GM12891 (cell line): ENCODE data around the gene BOLL.
"Not testable (repeated sequence)": the region's sequence is repeated elsewhere in the genome, so short reads cannot be mapped to it uniquely, and the experiment has no call there.

Experiments used
- DNase-seq: peaks from one replicate; pipeline ENCODE4 v3.0.0; 2011; ENCODE audit warnings: low spot score; ENCODE audit not compliant: insufficient read length
- FAIRE-seq: peaks from 2 replicates; lab custom pipeline; 2011; peaks lifted over from hg19 to GRCh38; lab: Jason Lieb, UNC
- PAX5 ChIP-seq: IDR thresholded peaks from 2 replicates; pipeline ENCODE4 v1.6.1; 2011; ENCODE audit warnings: low read length, moderate library complexity, mild to moderate bottlenecking; ENCODE audit not compliant: insufficient read depth, severe bottlenecking
- POLR2A ChIP-seq: IDR thresholded peaks from 2 replicates; pipeline ENCODE4 v1.6.1; 2011; ENCODE audit warnings: low read depth, low read length, control low read depth
- POLR2AphosphoS5 ChIP-seq: IDR thresholded peaks from 2 replicates; pipeline ENCODE4 v1.6.1; 2011; ENCODE audit warnings: low read depth, low read length, control low read depth
- POU2F2 ChIP-seq: IDR thresholded peaks from 2 replicates; pipeline ENCODE4 v1.6.1; 2011; ENCODE audit warnings: low read depth, mild to moderate bottlenecking, control low read depth, low read length, moderate library complexity
- SPI1 ChIP-seq: IDR thresholded peaks from 2 replicates; pipeline ENCODE4 v1.6.1; 2011; ENCODE audit warnings: low read depth, low read length, control low read depth
- TAF1 ChIP-seq: IDR thresholded peaks from 2 replicates; pipeline ENCODE4 v1.6.1; 2011; ENCODE audit warnings: low read depth, low read length, control low read depth

BOLL gene

GRCh38 chr2:197706839-197707207 is 78.3 kb downstream of the BOLL start:
- FAIRE-seq (no peak), DNase-seq (no peak)
- TF ChIP-seq POLR2A: no peak
- no peak for TF ChIP-seq POLR2AphosphoS5
- TF ChIP-seq SPI1: no peak
- TF ChIP-seq PAX5: no peak
- no peak for TF ChIP-seq POU2F2
- no peak for TF ChIP-seq TAF1

- FAIRE-seq (peak; percentile 20), DNase-seq (no peak)
- no peak for TF ChIP-seq PAX5
- TF ChIP-seq POLR2AphosphoS5: no peak
- no peak for TF ChIP-seq TAF1
- no peak for TF ChIP-seq SPI1
- TF ChIP-seq POLR2A: no peak
- no peak for TF ChIP-seq POU2F2
Measured at GRCh38 chr2:197705912-197706838, 78.9 kb downstream of the BOLL start.

- FAIRE-seq: peak; percentile 97
- TF ChIP-seq SPI1: no peak
- TF ChIP-seq TAF1: peak; percentile 62
- peak; percentile 93 for TF ChIP-seq POLR2AphosphoS5
- peak; percentile 89 for TF ChIP-seq POLR2A
- DNase-seq: peak; percentile 83
Measured at GRCh38 chr2:197705121-197705911, 79.8 kb downstream of the BOLL start, which contains the start of gene MARS2. Gene MARS2 (plus strand): TSS chr2:197705369. CDS start chr2:197705406, 37 bp downstream.

GRCh38 chr2:197704434-197705120 is 80.5 kb downstream of the BOLL start:
- FAIRE-seq: no peak
- DNase-seq: no peak
- TF ChIP-seq POLR2AphosphoS5 (no peak), PAX5 (no peak), POU2F2 (no peak), TAF1 (no peak), POLR2A (no peak), SPI1 (no peak)

- DNase-seq (no peak), FAIRE-seq (no peak)
- no peak for TF ChIP-seq POLR2AphosphoS5
- TF ChIP-seq SPI1: no peak
- TF ChIP-seq TAF1: no peak
- TF ChIP-seq PAX5: no peak
- TF ChIP-seq POLR2A: no peak
- no peak for TF ChIP-seq POU2F2
Measured at GRCh38 chr2:197700960-197701359, 84.2 kb downstream of the BOLL start.

- not testable (repeated sequence) for FAIRE-seq, DNase-seq
Measured at GRCh38 chr2:197699724-197700123, 85.4 kb downstream of the BOLL start.

- not testable (repeated sequence) for FAIRE-seq, DNase-seq
Measured at GRCh38 chr2:197696571-197696970, 88.5 kb downstream of the BOLL start.

GRCh38 chr2:197695971-197696370 is 89.1 kb downstream of the BOLL start:
- not testable (repeated sequence) for FAIRE-seq, DNase-seq

- FAIRE-seq: not testable (repeated sequence)
Measured at GRCh38 chr2:197695206-197695605, 89.9 kb downstream of the BOLL start.

GRCh38 chr2:197677483-197677882 is 107.6 kb downstream of the BOLL start:
- TF ChIP-seq SPI1 (no peak), POLR2A (no peak), POU2F2 (no peak), TAF1 (no peak), PAX5 (no peak), POLR2AphosphoS5 (no peak)
- no peak for FAIRE-seq
- DNase-seq: no peak

More at GRCh38 chr2:197695206-197695605, 89.9 kb downstream of the BOLL start:
- DNase-seq: not testable (repeated sequence)
